Measurements from ENCODE around the gene MPO.

GRCh38 chr17:58271216-58271931, 9.4 kb downstream of the MPO start:
- TF ChIP-seq CTCF (IDR thresholded peaks at IDR 0.05) (no peak), POLR2A (IDR thresholded peaks at IDR 0.05) (no peak)

Measured in vagina (tissue), 2 donors.